Fibroblast of skin of abdomen (primary cell): ENCODE data around the gene SLC1A5. TPM values are rescaled to one million over a fixed set of nuclear protein-coding genes. Genes with fewer than 3 reads are reported as not detected.
A peak's percentile ranks its signal among the peaks of the same experiment; 100 is the strongest.
"Not testable (repeated sequence)": the region's sequence is repeated elsewhere in the genome, so short reads cannot be mapped to it uniquely, and the experiment has no call there.

Experiments
- DNase-seq: peaks from one replicate; pipeline ENCODE4 v3.0.0-alpha.2; 2013
- polyA plus RNA-seq, 2 experiments: library from polyadenylated mRNA; unstranded; fragments of 120-200 nt; gene quantifications; one replicate each; pipeline ENCODE4 v1.2.1, GENCODE V29; 2013; ENCODE audit not compliant: insufficient read length in 2 of 2

SLC1A5 gene
- polyA plus RNA-seq (2013, experiment 1 of 2; ENCODE audit: insufficient read length): 461 TPM
- 452 TPM for polyA plus RNA-seq (2013, experiment 2 of 2; ENCODE audit: insufficient read length)

GRCh38 chr19:46788262-46788967 lies at the start of gene SLC1A5:
TSS of gene SLC1A5 (minus strand) at chr19:46788594. CDS start at chr19:46787965, 629 bp downstream.
- peak; percentile 98 for DNase-seq

- no peak for DNase-seq
These were observed 49.8 kb upstream of the SLC1A5 start for GRCh38 chr19:46838160-46838559.

GRCh38 chr19:46834984-46835383 lies 46.6 kb upstream of the SLC1A5 start:
- DNase-seq: no peak

DNA sequence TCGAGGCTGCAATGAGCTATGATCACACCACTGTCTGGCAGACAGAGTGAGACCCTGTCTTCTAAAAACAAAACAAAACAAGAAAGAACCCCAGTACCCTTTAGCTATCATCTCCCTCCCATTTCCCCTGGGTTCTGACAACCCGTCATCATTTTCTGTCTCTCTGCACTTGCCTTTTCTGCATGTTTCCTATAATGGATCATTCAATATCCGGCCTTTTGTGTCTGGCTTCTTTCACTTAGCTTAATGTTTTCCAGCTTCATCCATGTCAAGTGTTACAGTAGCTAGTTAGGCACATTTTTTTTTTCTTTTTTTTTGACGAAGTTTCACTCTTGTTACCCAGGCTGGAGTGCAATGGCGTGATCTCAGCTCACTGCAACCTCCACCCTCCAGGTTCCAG lies 45.7 kb upstream of the SLC1A5 start:
- no peak for DNase-seq

- no peak for DNase-seq
These were observed 42.5 kb upstream of the SLC1A5 start for GRCh38 chr19:46830864-46831263.

DNA sequence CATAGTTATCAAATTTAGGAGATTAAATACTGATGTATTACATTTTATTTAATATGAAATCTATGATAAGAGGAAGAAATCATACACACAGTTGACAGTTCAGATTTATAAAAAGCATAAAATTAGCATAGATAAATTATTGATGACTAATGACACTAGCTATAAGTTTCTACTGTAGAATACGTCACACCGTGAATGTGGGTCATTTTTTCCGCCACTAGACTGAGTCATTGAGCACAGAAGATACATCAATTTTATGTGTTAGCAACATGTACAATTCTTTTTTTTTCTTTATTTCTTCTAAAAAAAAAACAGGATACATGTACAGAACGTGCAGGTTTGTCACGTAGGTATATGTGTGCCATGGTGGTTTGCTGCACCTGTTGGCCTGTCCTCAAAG lies 40.1 kb upstream of the SLC1A5 start:
- peak; percentile 77 for DNase-seq

DNA sequence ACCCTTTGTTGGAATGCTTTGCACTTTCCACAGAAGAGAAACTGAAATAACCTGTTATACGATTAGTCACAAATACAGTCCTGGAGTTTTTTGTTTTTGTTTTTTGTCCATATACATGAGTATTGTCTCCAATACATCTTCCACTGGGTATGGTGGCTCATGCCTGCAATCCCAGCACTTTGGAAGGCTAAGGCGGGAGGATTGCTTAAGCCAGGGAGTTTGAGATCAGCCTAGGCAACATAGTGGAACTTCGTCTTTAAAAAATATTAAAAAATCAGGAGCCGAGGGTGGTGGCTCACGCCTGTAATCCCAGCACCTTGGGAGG lies 37.3 kb upstream of the SLC1A5 start:
- no peak for DNase-seq

GRCh38 chr19:46824890-46825730 lies 36.7 kb upstream of the SLC1A5 start:
- no peak for DNase-seq

DNA sequence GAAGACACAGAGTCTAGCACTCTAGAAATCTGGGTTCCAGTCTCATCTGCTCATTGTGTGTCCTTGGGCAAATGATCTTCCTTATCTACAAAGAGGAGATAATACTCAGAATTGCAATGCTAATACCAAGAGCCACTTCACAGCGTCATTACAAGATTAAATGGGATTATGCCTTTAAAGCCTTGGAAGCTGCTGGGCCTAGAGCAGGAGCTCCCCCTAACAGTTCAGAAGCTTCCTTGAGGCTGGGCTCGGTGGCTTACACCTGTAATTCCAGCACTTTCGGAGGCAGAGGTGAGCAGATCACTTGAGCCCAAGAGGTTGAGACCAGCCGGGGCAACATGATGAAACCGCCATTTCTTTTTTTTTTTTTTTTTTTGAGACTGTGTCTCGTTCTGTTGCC lies 34.7 kb upstream of the SLC1A5 start:
- no peak for DNase-seq

GRCh38 chr19:46822410-46822787 lies 34.0 kb upstream of the SLC1A5 start:
- DNase-seq: not testable (repeated sequence)

GRCh38 chr19:46821512-46822409 lies 33.4 kb upstream of the SLC1A5 start:
- no peak for DNase-seq

DNA sequence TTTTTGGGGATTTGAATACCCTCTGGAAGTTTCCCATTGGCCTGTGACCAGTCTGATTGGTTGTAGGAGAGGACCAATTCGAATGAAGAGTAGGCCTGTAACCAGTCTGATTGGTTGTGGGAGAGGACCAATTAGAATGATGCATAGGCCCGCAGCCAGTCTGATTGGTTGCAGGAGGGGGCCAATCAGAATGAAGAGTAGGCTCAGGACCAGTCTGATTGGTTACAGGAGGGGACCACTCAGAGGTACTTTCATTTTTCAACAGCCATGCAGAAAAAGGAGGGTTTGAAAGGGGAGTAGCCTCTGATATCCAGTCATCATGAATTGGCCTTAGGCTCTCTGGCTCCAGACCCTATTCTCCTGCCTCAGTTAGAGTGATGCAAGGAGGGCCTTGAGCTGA lies 30.4 kb upstream of the SLC1A5 start:
- DNase-seq: peak; percentile 28

DNA sequence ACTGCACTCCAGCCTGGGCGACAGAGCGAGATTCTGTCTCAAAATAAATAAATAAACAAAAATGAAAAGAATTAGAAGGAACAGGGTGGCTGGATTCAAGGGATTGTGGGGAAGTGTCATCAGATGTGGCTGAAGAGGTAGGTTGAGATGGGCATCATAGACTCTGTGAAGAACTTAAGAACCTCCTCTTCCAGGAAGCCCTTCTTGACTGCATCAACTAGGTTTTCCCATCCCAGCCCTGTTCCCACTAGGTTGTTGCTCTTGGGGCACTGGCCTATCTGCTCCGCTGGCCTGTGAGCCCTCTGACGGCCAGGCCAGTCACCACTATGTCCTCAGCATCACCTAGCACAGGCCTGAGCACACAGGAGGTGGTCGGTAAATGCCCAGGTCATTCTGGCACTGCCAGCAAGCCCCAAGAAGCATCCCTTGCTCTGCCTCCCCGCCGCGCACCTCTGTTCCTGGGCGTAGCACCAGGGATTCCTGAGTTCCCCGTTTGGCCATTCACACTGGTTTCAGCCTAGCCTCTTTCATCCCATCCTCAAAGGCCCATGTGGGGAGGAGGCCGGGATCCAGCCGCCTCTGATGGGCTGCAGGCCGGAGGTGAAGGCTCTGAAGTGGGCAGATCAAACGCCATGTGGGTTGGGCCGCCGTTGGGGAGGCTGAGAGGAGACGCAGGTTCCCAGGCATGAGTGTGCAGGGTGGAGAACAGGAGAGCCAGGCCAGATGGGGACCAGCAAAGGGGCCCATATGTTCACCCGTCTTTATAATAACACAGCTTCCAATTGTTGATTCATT lies 27.6 kb upstream of the SLC1A5 start:
- no peak for DNase-seq

GRCh38 chr19:46813839-46814358 lies 25.5 kb upstream of the SLC1A5 start:
- peak; percentile 42 for DNase-seq

DNA sequence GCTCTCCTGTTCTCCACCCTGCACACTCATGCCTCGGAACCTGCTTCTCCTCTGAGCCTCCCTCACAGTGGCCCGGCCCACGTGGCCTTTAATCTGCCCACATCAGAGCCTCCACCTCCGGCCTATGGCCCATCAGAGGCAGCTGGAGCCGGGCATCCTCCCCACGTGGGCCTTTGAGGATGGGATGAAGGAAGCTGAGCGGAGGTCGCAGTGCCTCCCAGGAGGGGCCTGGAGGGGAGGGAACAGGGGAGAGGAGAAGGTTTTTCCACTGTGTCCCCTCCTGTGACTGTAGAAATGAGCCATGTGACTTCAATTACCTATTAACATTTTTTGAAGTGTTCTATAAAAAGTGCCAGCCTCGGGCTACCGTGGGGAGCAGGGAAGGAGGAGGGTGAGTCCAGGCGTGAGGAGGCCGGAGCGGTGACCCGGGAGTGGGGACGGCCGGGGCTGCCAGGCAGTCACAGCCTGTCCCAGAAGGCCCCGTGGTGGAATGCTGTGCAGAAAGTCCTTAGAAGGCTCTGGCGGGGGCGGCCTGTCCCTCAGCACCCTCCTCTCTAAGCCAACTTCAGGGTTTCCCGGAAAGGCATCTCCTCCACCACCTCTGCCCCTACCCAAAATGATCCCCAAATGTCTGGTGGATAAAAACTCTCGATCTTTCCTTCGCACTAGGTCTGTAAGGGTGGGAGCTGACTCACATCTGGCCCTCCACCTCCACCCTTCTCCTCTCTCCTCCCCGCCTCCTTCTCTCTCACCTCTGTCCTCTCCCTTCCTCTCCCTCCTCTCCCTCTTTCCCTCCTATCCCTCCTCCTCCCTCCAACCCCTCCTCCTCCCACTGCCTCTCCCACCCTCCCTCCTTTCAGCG lies 24.8 kb upstream of the SLC1A5 start:
- DNase-seq: no peak

DNA sequence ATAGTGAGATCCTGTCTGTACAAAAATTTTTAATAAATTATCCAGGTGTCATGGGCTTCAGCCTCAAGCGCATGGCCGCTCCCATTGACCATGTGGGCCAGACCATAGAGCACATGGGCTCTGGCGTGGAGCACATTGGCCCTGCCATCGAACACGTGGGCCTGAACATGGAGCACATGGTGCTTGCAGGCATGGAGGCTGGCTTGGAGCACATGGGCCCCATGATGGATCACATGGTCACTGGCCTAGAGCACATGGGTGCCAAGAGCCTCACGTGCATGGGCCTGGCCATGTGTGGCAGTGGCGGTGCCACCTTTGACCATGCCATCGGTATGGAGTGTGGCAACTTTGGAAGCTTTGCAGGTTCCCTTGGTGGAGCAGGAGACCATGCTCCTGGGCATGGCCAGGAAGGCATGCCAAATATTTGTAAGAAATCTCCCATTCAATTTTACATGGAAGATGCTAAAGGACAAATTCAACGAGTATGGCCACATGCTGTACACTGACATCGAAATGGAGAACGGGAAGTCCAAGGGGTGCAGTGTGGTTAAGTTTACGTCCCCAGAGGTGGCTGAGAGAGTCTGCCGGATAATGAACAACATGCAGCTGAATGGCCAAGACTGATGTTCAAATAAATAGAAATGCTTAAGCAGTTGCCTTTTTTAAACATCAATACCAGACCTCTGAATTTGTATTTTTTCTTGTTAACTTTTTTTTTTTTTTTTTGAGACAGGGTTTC lies 21.3 kb upstream of the SLC1A5 start:
- DNase-seq: no peak

- DNase-seq: no peak
These were observed 18.3 kb upstream of the SLC1A5 start for GRCh38 chr19:46806656-46807055.

DNA sequence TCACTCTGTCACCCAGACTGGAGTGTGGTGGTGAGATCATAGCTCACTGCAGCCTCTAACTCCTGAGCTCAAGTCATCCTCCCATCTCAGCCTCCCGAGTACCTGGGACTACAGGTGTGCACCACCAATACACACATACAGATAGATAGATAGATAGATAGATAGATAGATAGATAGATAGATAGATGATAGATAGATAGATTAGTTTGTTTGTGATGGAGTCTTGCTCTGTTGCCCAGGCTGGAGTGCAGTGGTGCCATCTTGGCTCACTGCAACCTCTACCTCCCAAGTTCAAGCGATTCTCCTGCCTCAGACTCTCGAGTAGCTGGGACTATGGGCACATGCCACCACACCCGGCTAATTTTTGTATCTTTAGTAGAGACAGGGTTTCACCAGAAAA lies 16.0 kb upstream of the SLC1A5 start:
- not testable (repeated sequence) for DNase-seq

GRCh38 chr19:46803555-46803954 lies 15.2 kb upstream of the SLC1A5 start:
- DNase-seq: no peak

GRCh38 chr19:46802152-46802551 lies 13.8 kb upstream of the SLC1A5 start:
- no peak for DNase-seq
